Ovary (tissue), 9 donors: ENCODE results near the gene NEFH. TPM values are rescaled to one million over a fixed set of nuclear protein-coding genes. Genes with fewer than 3 reads are reported as not detected.
"Not testable (repeated sequence)": the region's sequence is repeated elsewhere in the genome, so short reads cannot be mapped to it uniquely, and the experiment has no call there.

ENCODE experiments used
- DNase-seq, 5 donors: peaks; one replicate each; pipeline ENCODE4 v3.0.0-alpha.2; 2019 to 2020
- H3K27ac ChIP-seq, 2 donors: fragments of 200-600 bp; one replicate each; pipeline versions ENCODE4 v1.5.1 to v1.8.0; 2019 to 2022
- H3K27me3 ChIP-seq: fragments of 200-600 bp; one replicate; pipeline ENCODE4 v1.8.0; 2022
- H3K36me3 ChIP-seq: fragments of 200-600 bp; sonication (generic); one replicate; pipeline ENCODE4 v1.5.1; 2019
- H3K4me1 ChIP-seq: one replicate; pipeline ENCODE4 v1.8.1; 2013; ENCODE audit warnings: mild to moderate bottlenecking, moderate library complexity; ENCODE audit not compliant: insufficient read depth
- H3K4me3 ChIP-seq: fragments of 200-600 bp; sonication (generic); one replicate; pipeline ENCODE4 v1.5.1; 2017
- H3K9me3 ChIP-seq, 2 donors: fragments of 200-600 bp in 1 of 2; sonication (generic) in 1 of 2; one replicate each; pipeline versions ENCODE4 v1.5.1 to v1.8.1; 2013 to 2019; ENCODE audit warnings: mild to moderate bottlenecking in 1 of 2, moderate library complexity in 1 of 2
- CTCF ChIP-seq, 3 donors: fragments of 450-650 bp in 2 of 3; fragments of 200-600 bp in 1 of 3; IDR thresholded peaks; one replicate each; pipeline versions ENCODE4 v1.5.1 to v1.8.0; 2016 to 2022; ENCODE audit warnings: antibody characterized with exemption in 3 of 3, mild to moderate bottlenecking in 1 of 3
- EP300 ChIP-seq: sonication (generic); formaldehyde crosslinking; IDR thresholded peaks from one replicate; pipeline ENCODE4 v1.6.1; 2017; ENCODE audit warnings: antibody characterized with exemption
- POLR2A ChIP-seq: fragments of 450-650 bp; IDR thresholded peaks from one replicate; pipeline ENCODE4 v1.6.1; 2017; ENCODE audit warnings: antibody characterized with exemption, mild to moderate bottlenecking, moderate library complexity
- WGBS, 3 donors: extraction: QIAGEN DNeasy Blood & Tissue Kit in 1 of 3; methylation state at CpG; one replicate each; pipeline versions ENCODE4 v1.1.5 to v1.1.7; 2013 to 2017; 5-methylcytosine and 5-hydroxymethylcytosine counted together
- intact Hi-C, 4 donors: fragments of 100-400 bp; cut with DNase I; formaldehyde crosslinking; loops; one replicate each; pipeline versions ENCODE4 v1.11.0 to v1.15.1; 2022 to 2023
- polyA plus RNA-seq, 2 donors: library from polyadenylated mRNA; stranded (reverse); fragments of 200-250 nt in 1 of 2; fragments of 350-450 nt in 1 of 2; fragmentation: Illumina TruSeq in 1 of 2; extraction: RNeasy Lipid Tissue Mini Kit (QIAGEN cat#74804) in 1 of 2; gene quantifications; one replicate each; pipeline ENCODE4 v1.2.3, GENCODE V29; 2013 to 2014
- total RNA-seq, 7 donors: library from RNA; depleted of rRNA in 2 of 7; stranded (reverse); fragments of >200 nt in 2 of 7; fragmentation: NEBNext Ultra II Directional in 3 of 7; extraction: Animal tissue kit (Norgen Biotek cat#: 25700) in 3 of 7; gene quantifications; one replicate each; pipeline versions ENCODE4 v1.1.0 to v1.2.4, GENCODE V29; 2016 to 2023
- donor health status: DM: no; HTN: no; CAD: no; lungs with moderate emphysema.
- donor health status: DM: no; HTN: no; CAD: no.
- donor health status: Bipolar disorder and iron deficiency.
- donor health status: DM: yes; HTN: yes; CAD: no.
- donor health status: DM: no; HTN: no; CAD: no.
- donor health status: DM: yes; HTN: yes; CAD: no.

The NEFH gene
- total and polyA plus RNA-seq, 9 donors: 2.6 to 30.6 (median 12.4) TPM

DNA sequence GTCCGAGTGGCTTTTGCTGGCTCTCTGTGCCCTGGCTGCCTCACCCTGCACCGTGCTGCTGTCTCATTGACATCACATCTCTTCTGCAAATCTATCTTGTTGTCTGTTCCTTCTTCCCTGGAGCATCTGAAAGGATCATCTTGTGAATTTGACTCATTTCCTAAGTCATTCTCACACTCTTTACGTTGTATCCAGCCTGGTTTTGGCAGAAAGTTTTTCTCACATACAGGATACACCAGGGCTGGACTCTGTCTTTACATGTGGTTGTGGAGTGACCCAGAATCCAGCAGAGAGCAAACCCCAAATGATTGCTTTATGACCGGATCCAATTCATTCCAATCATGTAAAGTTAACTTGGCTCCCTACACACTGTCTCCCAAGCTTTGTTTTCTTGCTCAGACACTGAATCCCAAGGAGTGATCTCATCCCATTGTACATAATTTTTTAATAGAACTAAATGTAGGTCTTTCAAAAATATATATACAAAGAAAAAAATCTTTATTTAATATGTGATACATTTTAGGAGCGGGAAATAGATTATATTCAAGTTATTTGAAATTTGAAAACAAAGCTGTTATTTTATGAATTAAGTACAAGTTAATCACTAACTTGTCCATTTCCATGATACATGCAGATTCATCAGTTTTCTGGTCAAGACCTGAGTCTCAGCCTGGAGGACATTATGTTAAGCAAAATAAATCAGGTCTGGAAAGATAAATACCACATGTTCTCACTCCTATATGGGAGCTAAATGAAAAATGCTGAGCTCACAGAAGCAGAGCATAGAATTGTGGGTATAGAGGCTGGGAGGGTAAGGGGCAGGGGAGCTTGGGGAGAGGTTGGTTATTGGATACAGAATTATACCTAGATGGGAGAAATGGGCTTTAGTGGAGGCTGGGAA, 44.5 kb upstream of the NEFH start:
- Histone ChIP-seq H3K9me3 (no peaks in the 10 kb centered on the region), H3K4me3 (no peak overlapping the region), H3K27me3 (no peaks in the 10 kb centered on the region), H3K27ac (no peak overlapping the region), H3K36me3 (no peaks in the 10 kb centered on the region), H3K4me1 (no peaks in the 10 kb centered on the region)
- TF ChIP-seq EP300: no peak
- no peak for TF ChIP-seq POLR2A
- no peak for TF ChIP-seq CTCF (IDR thresholded peaks at IDR 0.05)
- 36 to 55% (median 46%) methylated on average over 5 of the region's 5 CpGs for WGBS, 3 donors
- DNase-seq: no peak
- intact Hi-C loops: no loop called here

DNA sequence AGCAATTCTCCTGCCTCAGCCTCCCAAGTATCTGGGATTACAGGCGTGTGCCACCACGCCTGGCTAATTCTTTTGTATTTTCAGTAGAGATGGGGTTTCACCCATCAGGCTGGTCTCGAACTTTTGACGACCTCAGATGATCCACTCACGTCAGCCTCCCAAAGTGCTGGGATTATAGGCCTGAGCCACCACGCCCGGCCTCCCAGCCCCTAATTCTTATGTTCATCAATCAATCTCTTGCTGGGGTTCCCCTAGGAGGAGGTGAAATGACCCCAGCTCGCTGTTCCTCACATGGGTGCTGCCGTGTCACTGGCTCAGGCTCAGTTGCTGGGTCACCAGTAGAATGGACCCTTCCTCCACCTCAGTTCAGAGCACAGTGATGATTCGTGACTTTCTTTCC, 41.7 kb upstream of the NEFH start, which contains the start of gene RFPL1:
RFPL1 (plus strand) TSS at position 301 of the 400 bp plus-strand sequence.
- H3K27ac ChIP-seq, H3K4me3 ChIP-seq, H3K36me3 ChIP-seq, H3K27me3 ChIP-seq, H3K4me1 ChIP-seq, intact Hi-C loops, DNase-seq, H3K9me3 ChIP-seq: not testable (repeated sequence)
- 94 to 96% (median 95%) methylated on average over 10 of the region's 10 CpGs for WGBS, 3 donors

GRCh38 chr22:29442976-29443375, 37.0 kb upstream of the NEFH start:
- no peaks in the 10 kb centered on the region for H3K4me1 ChIP-seq
- no peaks in the 10 kb centered on the region for H3K36me3 ChIP-seq
- 1 to 20% (median 7%) methylated on average over 1 of the region's 1 CpG for WGBS, 3 donors
- H3K27ac ChIP-seq: no peak overlapping the region
- no peaks in the 10 kb centered on the region for H3K27me3 ChIP-seq
- intact Hi-C loops: no loop called here
- TF ChIP-seq EP300 (no peak), POLR2A (no peak), CTCF (IDR thresholded peaks at IDR 0.05) (no peak)
- no peak overlapping the region for H3K4me3 ChIP-seq
- DNase-seq: no peak
- no peaks in the 10 kb centered on the region for H3K9me3 ChIP-seq

DNA sequence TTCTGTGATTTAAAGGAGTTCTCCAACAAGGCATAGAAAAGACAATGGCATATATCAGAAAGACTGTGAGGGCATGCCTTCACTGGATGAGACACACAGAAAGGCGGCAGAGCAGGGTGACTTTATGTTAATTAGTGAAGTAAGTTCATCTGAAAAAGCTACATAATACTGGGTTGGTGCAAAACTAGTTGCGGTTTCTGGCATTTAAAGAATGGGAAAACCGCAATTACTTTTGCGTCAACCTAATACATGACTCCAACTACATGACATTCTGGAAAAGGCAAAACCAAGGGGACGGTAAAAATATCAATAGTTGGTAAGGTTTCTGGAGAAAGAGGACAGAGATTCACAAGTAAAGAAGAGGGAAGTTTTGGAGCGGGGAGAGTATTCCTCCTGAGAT, 36.6 kb upstream of the NEFH start:
- TF ChIP-seq EP300 (no peak), POLR2A (no peak), CTCF (IDR thresholded peaks at IDR 0.05) (no peak)
- 22 to 43% (median 22%) methylated on average over 6 of the region's 6 CpGs for WGBS, 3 donors
- no peaks in the 10 kb centered on the region for H3K4me1 ChIP-seq
- no peak overlapping the region for H3K4me3 ChIP-seq
- H3K27me3 ChIP-seq: no peaks in the 10 kb centered on the region
- no peaks in the 10 kb centered on the region for H3K36me3 ChIP-seq
- no peak for DNase-seq
- H3K27ac ChIP-seq: no peak overlapping the region
- intact Hi-C loops: no loop called here
- no peaks in the 10 kb centered on the region for H3K9me3 ChIP-seq
